ENCODE measurements around the gene MTERF4.

The MTERF4 gene

GRCh38 chr2:241136191-241136590, 34.1 kb upstream of the MTERF4 start:
- in situ Hi-C loops (cut with HindIII; ENCODE audit: low pct_ligation_motif_present, low pct_unique_long_range_greater_than_20kb, low sequenced_read_pairs) = no loop called here
- no peak for DNase-seq

- in situ Hi-C loops (cut with HindIII; ENCODE audit: low pct_ligation_motif_present, low pct_unique_long_range_greater_than_20kb, low sequenced_read_pairs) = no loop called here
- no peak for DNase-seq
Observed at GRCh38 chr2:241135737-241136136, 33.6 kb upstream of the MTERF4 start.

GRCh38 chr2:241134711-241135110, 32.6 kb upstream of the MTERF4 start:
- no peak for DNase-seq
- in situ Hi-C loops (cut with HindIII; ENCODE audit: low pct_ligation_motif_present, low pct_unique_long_range_greater_than_20kb, low sequenced_read_pairs) = no loop called here

- DNase-seq = no peak
- in situ Hi-C loops (cut with HindIII; ENCODE audit: low pct_ligation_motif_present, low pct_unique_long_range_greater_than_20kb, low sequenced_read_pairs) = no loop called here
Observed at GRCh38 chr2:241133436-241133820, 31.3 kb upstream of the MTERF4 start.

GRCh38 chr2:241132538-241133435, 30.7 kb upstream of the MTERF4 start:
- in situ Hi-C loops (cut with HindIII; ENCODE audit: low pct_ligation_motif_present, low pct_unique_long_range_greater_than_20kb, low sequenced_read_pairs) = no loop called here

DNA sequence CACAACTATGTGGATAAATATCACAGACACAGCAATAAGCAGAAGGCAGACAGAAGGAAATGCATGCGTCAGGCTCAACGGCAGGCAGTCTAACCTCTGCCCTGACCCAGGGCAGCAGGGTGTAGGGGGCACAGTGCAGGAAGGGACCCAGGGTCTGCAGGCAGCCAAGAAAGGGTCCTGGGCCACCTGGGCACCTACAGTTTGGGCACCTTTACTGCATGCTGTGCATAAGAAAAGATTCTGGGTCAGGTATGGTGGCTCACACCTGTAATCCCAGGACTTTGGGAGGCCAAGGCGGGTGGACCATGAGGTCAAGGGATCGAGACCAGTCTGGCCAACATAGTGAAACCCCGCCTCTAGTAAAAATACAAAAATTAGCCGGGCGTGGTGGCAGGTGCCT, 29.4 kb upstream of the MTERF4 start:
- no peak for DNase-seq
- in situ Hi-C loops (cut with HindIII; ENCODE audit: low pct_ligation_motif_present, low pct_unique_long_range_greater_than_20kb, low sequenced_read_pairs) = no loop called here

More at GRCh38 chr2:241132538-241133435, 30.7 kb upstream of the MTERF4 start:
- DNase-seq = no peak

- no peak for DNase-seq
- in situ Hi-C loops (cut with HindIII; ENCODE audit: low pct_ligation_motif_present, low pct_unique_long_range_greater_than_20kb, low sequenced_read_pairs) = no loop called here
Observed at GRCh38 chr2:241130316-241130715, 28.2 kb upstream of the MTERF4 start.

GRCh38 chr2:241129086-241129871, 27.2 kb upstream of the MTERF4 start:
- no peak for DNase-seq
- in situ Hi-C loops (cut with HindIII; ENCODE audit: low pct_ligation_motif_present, low pct_unique_long_range_greater_than_20kb, low sequenced_read_pairs) = no loop called here

DNA sequence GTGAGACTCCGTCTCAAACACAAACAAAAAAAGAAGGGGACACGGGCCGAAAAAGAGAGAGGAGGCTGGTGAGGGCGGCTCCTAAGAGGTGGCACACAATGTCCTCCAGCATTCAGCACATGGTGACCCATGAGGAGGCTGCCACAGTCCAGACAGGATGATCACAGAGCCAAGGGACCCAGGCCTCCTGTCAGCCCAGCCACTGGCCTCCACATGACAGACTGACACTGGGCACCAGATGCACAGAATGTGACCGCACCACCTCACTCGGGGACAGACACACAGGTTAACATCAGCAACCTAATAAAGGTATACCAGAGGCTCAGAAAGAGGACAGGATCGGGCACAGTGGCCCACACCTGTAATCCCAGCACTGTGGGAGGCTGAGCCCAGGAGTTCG, 26.2 kb upstream of the MTERF4 start:
- in situ Hi-C loops (cut with HindIII; ENCODE audit: low pct_ligation_motif_present, low pct_unique_long_range_greater_than_20kb, low sequenced_read_pairs) = no loop called here
- DNase-seq = no peak

DNA sequence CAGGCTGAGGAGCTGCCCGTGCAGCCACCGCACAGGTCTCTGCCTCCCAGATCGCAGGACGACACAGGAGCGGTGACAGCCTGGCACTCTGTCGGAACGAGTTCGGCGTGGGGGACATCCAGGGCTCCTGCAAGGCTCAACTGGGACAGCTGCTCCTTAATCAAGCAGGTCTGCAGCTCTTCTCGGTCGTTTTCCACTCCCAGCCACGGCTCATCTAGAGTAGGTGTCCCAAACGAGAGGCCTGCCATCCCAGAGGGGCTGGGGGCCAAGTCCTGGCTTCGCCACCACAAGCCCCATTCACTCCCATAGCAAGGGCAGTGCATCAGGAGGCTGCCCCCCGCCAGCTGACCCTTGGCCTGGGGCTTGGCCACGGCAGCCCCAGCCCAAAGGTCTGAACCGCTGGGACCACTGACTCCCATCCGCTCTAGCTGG, 24.7 kb upstream of the MTERF4 start:
- DNase-seq = no peak
- in situ Hi-C loops (cut with HindIII; ENCODE audit: low pct_ligation_motif_present, low pct_unique_long_range_greater_than_20kb, low sequenced_read_pairs) = no loop called here

GRCh38 chr2:241126201-241126611, 24.1 kb upstream of the MTERF4 start:
- no peak for DNase-seq
- in situ Hi-C loops (cut with HindIII; ENCODE audit: low pct_ligation_motif_present, low pct_unique_long_range_greater_than_20kb, low sequenced_read_pairs) = no loop called here

DNA sequence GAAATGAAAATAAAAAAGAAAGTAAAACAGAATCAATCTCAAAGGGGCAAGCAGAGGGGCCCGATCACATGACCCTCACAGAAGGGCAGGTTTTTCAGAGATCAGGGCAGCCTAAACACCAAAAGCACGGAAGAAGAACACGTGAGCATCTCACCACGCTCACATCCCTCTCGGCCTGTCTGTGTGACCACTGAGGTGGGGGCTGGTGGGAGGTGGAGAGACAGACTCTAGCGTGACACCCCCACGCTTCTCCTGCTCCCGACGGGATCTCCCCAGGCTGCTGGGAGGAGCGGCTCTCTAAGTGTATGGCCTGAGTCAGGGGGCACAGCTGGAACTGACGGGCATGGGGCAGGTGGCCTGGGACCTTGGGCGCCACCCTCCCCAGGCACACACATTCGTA, 23.5 kb upstream of the MTERF4 start:
- no peak for DNase-seq
- in situ Hi-C loops (cut with HindIII; ENCODE audit: low pct_ligation_motif_present, low pct_unique_long_range_greater_than_20kb, low sequenced_read_pairs) = no loop called here

GRCh38 chr2:241123816-241124536, 21.9 kb upstream of the MTERF4 start:
- in situ Hi-C loops (cut with HindIII; ENCODE audit: low pct_ligation_motif_present, low pct_unique_long_range_greater_than_20kb, low sequenced_read_pairs) = no loop called here
- no peak for DNase-seq

DNA sequence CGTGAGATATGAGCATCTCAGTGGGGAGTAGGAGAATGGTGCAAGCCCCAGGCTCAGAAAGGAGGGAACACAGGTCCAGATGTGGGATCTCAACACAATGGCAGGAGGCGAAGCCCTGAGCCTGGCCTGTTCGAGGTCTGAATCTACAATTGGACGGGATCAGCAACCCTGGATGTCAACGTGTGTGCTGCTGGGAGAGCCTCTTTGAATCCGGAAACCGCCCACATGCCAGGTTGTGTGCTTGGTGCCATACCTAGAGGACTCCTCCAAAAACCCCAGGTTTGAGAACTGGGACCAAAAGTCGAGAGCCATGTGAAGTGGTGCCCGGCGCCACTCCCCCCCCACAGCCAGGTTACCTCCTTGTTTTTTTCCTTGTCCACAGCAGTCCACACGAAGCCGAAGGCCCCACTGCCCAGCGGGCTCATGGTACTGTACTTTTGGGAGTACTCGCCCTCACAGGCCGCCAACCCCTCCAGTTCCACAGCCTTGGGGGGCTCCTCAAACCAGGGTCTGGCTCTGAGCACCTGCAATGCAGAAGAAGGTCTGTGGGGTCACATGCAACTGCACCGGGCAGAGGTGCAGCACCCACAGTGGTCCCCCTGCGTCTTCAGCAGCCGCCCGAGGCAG, 20.4 kb upstream of the MTERF4 start:
- in situ Hi-C loops (cut with HindIII; ENCODE audit: low pct_ligation_motif_present, low pct_unique_long_range_greater_than_20kb, low sequenced_read_pairs) = no loop called here

DNA sequence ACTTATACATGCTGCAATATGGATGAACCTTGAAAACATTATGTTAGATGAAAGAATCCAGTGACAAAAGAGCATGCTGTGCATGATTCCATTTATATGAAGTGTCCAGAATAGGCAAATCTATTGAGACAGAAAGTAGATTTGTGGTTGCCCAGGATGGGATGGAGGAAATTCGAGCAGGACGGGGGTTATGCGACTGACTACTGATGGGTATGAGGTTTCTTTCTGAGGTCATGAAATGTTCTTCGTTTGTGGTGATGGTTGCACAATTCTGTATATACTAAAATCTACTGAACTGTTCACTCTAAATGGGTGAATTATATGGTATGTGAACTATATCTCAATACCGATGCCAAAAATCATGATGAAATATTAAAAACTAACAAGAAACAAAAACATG, 18.9 kb upstream of the MTERF4 start:
- in situ Hi-C loops (cut with HindIII; ENCODE audit: low pct_ligation_motif_present, low pct_unique_long_range_greater_than_20kb, low sequenced_read_pairs) = no loop called here
- DNase-seq = no peak

More for the DNA sequence above, 20.4 kb upstream of the MTERF4 start:
- no peak for DNase-seq

GRCh38 chr2:241120440-241120839, 18.4 kb upstream of the MTERF4 start:
- DNase-seq = no peak
- in situ Hi-C loops (cut with HindIII; ENCODE audit: low pct_ligation_motif_present, low pct_unique_long_range_greater_than_20kb, low sequenced_read_pairs) = no loop called here

- in situ Hi-C loops (cut with HindIII; ENCODE audit: low pct_ligation_motif_present, low pct_unique_long_range_greater_than_20kb, low sequenced_read_pairs) = no loop called here
- no peak for DNase-seq
Observed at GRCh38 chr2:241118737-241119505, 16.8 kb upstream of the MTERF4 start.
